SK-N-SH (cell line): Measurements from ENCODE around the gene LONRF2. TPM values are rescaled to one million over a fixed set of nuclear protein-coding genes. Genes with fewer than 3 reads are reported as not detected.

Experiments
- CTCF ChIA-PET: fragments of 300-600, 350-600 bp; formaldehyde crosslinking; extraction: SDS; loops from one replicate; lab custom pipeline; 2021; lab: Yijun Ruan, JAX
- POLR2A ChIA-PET: fragments of 350-600 bp; sonication (Branson Sonifier 250); formaldehyde crosslinking; extraction: SDS; loops from one replicate; lab custom pipeline; 2020; ENCODE audit warnings: antibody characterized with exemption, inconsistent platforms; lab: Yijun Ruan, JAX
- DNase-seq: peaks from one replicate; pipeline ENCODE4 v3.0.0; 2012
- H2AFZ ChIP-seq: fragments of 200-600 bp; sonication (generic); 2 replicates; pipeline ENCODE4 v1.8.1; 2016; ENCODE audit warnings: antibody characterized with exemption, mild to moderate bottlenecking, low read depth
- H3F3A ChIP-seq: fragments of 200-600 bp; sonication (generic); replicated peaks from 2 replicates; pipeline ENCODE3; 2016; ENCODE audit warnings: antibody characterized with exemption, mild to moderate bottlenecking; ENCODE audit not compliant: insufficient read depth
- H3K27ac ChIP-seq, 2 experiments: fragments of 200-500 bp in 1 of 2; fragments of 200-600 bp in 1 of 2; sonication (Bioruptor generic) in 1 of 2; sonication (generic), shearing (Covaris generic) in 1 of 2; 2 replicates each; pipeline versions ENCODE4 v1.5.1 to v1.6.1; 2014 to 2016; ENCODE audit warnings: low read depth in 2 of 2, inconsistent platforms in 1 of 2, low read length in 1 of 2, mild to moderate bottlenecking in 1 of 2, mixed read lengths in 1 of 2
- H3K27me3 ChIP-seq: fragments of 200-600 bp; sonication (generic), shearing (Covaris generic); 2 replicates; pipeline ENCODE4 v1.6.1; 2016; ENCODE audit warnings: mixed run types; ENCODE audit not compliant: insufficient read depth
- H3K36me3 ChIP-seq, 2 experiments: fragments of 200-500 bp in 1 of 2; fragments of 200-600 bp in 1 of 2; sonication (Bioruptor generic) in 1 of 2; sonication (generic) in 1 of 2; replicated peaks in 1 of 2; 2 replicates each; pipeline versions ENCODE3 to v1.5.1; 2014 to 2016; ENCODE audit warnings: low read length in 1 of 2, mild to moderate bottlenecking in 1 of 2; ENCODE audit not compliant: insufficient read depth in 2 of 2, control insufficient read depth in 1 of 2
- H3K4me1 ChIP-seq, 2 experiments: fragments of 200-500 bp in 1 of 2; fragments of 200-600 bp in 1 of 2; sonication (Bioruptor generic) in 1 of 2; sonication (generic), shearing (Covaris generic) in 1 of 2; 2 replicates each; pipeline versions ENCODE4 v1.5.1 to v1.6.1; 2014 to 2016; ENCODE audit warnings: low read depth in 1 of 2, low read length in 1 of 2, mixed run types in 1 of 2; ENCODE audit not compliant: insufficient read depth in 2 of 2, control insufficient read depth in 1 of 2
- H3K4me2 ChIP-seq: fragments of 200-600 bp; sonication (generic), shearing (Covaris generic); 2 replicates; pipeline ENCODE4 v1.6.1; 2017; ENCODE audit warnings: mixed run types
- H3K4me3 ChIP-seq, 2 experiments: fragments of 200-500 bp in 1 of 2; fragments of 200-600 bp in 1 of 2; sonication (Bioruptor generic) in 1 of 2; sonication (generic), shearing (Covaris generic) in 1 of 2; 2 replicates each; pipeline versions ENCODE4 v1.5.1 to v1.8.1; 2014 to 2016; ENCODE audit warnings: low read depth in 2 of 2, inconsistent platforms in 1 of 2, low read length in 1 of 2, mild to moderate bottlenecking in 1 of 2, mixed read lengths in 1 of 2, moderate library complexity in 1 of 2
- H3K79me2 ChIP-seq: fragments of 200-600 bp; sonication (generic); 2 replicates; pipeline ENCODE4 v1.8.1; 2017; ENCODE audit warnings: mild to moderate bottlenecking; ENCODE audit not compliant: insufficient read depth
- H3K9ac ChIP-seq: fragments of 200-600 bp; sonication (generic); 2 replicates; pipeline ENCODE4 v1.6.1; 2017; ENCODE audit warnings: mixed run types
- H3K9me2 ChIP-seq: fragments of 200-600 bp; sonication (generic); 2 replicates; pipeline ENCODE4 v1.6.1; 2017; ENCODE audit warnings: mixed run types
- H3K9me3 ChIP-seq: fragments of 200-600 bp; sonication (generic); 2 replicates; pipeline ENCODE4 v1.6.1; 2017; ENCODE audit warnings: mixed run types, mild to moderate bottlenecking, moderate library complexity
- H4K20me1 ChIP-seq: fragments of 200-600 bp; sonication (generic); 2 replicates; pipeline ENCODE4 v1.6.1; 2017; ENCODE audit warnings: mild to moderate bottlenecking, mixed run types; ENCODE audit not compliant: insufficient read depth
- CHD2 ChIP-seq: fragments of 150-350 bp; IDR thresholded peaks from 2 replicates; pipeline ENCODE4 v1.6.1; 2018; ENCODE audit warnings: low read length; ENCODE audit not compliant: partially characterized antibody
- CTCF ChIP-seq: fragments of 200-600 bp; sonication (generic); IDR thresholded peaks from 2 replicates; pipeline ENCODE4 v1.6.1; 2017; ENCODE audit warnings: antibody characterized with exemption, mild to moderate bottlenecking, moderate library complexity
- ELF1 ChIP-seq: IDR thresholded peaks from 2 replicates; pipeline ENCODE4 v1.4.0; 2012
- EP300 ChIP-seq, 2 experiments: IDR thresholded peaks; 2 replicates each; pipeline versions ENCODE4 v1.4.0 to v1.6.1; 2012; ENCODE audit warnings: borderline replicate concordance in 1 of 2, low read depth in 1 of 2, low read length in 1 of 2
- FOSL2 ChIP-seq: IDR thresholded peaks from 2 replicates; pipeline ENCODE4 v1.4.0; 2012; ENCODE audit warnings: low read depth, mild to moderate bottlenecking, moderate library complexity, borderline replicate concordance
- FOXJ3 ChIP-seq: sonication (generic); formaldehyde crosslinking; IDR thresholded peaks from 2 replicates; pipeline ENCODE4 v1.5.1; 2020; ENCODE audit warnings: mild to moderate bottlenecking, missing genetic modification reagents
- FOXM1 ChIP-seq: IDR thresholded peaks from 2 replicates; pipeline ENCODE4 v1.4.0; 2012; ENCODE audit warnings: low read depth, mild to moderate bottlenecking
- GABPA ChIP-seq: IDR thresholded peaks from 2 replicates; pipeline ENCODE4 v1.4.0; 2012; ENCODE audit warnings: low read depth, mild to moderate bottlenecking
- GATA2 ChIP-seq: sonication (generic); formaldehyde crosslinking; IDR thresholded peaks from 2 replicates; pipeline ENCODE4 v1.5.0; 2020; ENCODE audit warnings: mild to moderate bottlenecking, missing genetic modification reagents
- IRF3 ChIP-seq: fragments of 150-350 bp; IDR thresholded peaks from 2 replicates; pipeline ENCODE4 v1.6.1; 2016; ENCODE audit warnings: mild to moderate bottlenecking, low read depth, low read length
- MAX ChIP-seq: IDR thresholded peaks from 2 replicates; pipeline ENCODE4 v1.4.0; 2012; ENCODE audit warnings: low read depth
- MXI1 ChIP-seq: IDR thresholded peaks from 2 replicates; pipeline ENCODE4 v1.6.1; 2012; ENCODE audit warnings: mild to moderate bottlenecking, low read depth, low read length, improper control_type of control experiment
- NFIC ChIP-seq: IDR thresholded peaks from 2 replicates; pipeline ENCODE4 v1.4.0; 2012; ENCODE audit warnings: borderline replicate concordance
- PBX3 ChIP-seq: IDR thresholded peaks from 2 replicates; pipeline ENCODE4; 2012
- RAD21 ChIP-seq: IDR thresholded peaks from 2 replicates; pipeline ENCODE4 v1.6.1; 2012; ENCODE audit warnings: mild to moderate bottlenecking, low read length
- SMC3 ChIP-seq: IDR thresholded peaks from 2 replicates; pipeline ENCODE4 v1.6.1; 2012; ENCODE audit warnings: low read depth, low read length, improper control_type of control experiment
- TCF12 ChIP-seq: IDR thresholded peaks from 2 replicates; pipeline ENCODE4 v1.4.0; 2012
- USF1 ChIP-seq: IDR thresholded peaks from 2 replicates; pipeline ENCODE4 v1.4.0; 2012; ENCODE audit warnings: low read depth, borderline replicate concordance
- USF2 ChIP-seq: fragments of 150-350 bp; IDR thresholded peaks from 2 replicates; pipeline ENCODE4 v1.6.1; 2017; ENCODE audit warnings: antibody characterized with exemption, low read length, low read depth, borderline replicate concordance
- WGBS: methylation state at CpG from one replicate; pipeline ENCODE4 v1.1.6; 2017; ENCODE audit warnings: low lambda C conversion rate; 5-methylcytosine and 5-hydroxymethylcytosine counted together
- polyA plus RNA-seq, 3 experiments: library from polyadenylated mRNA; depleted of rRNA; stranded (reverse); fragments of >200 nt; gene quantifications; 2 replicates each; pipeline ENCODE4 v1.2.3, GENCODE V29; 2012

Gene LONRF2
- polyA plus RNA-seq, 1 of the 3 experiments (the other 2 are of a cell fraction), result 2.0 TPM

- POLR2A ChIA-PET, result no interaction called here
- TF ChIP-seq USF2 (no peak), NFIC (no peak), USF1 (no peak), CHD2 (no peak), MXI1 (no peak), FOXJ3 (CRISPR knock-in tag) (no peak), TCF12 (no peak), FOXM1 (no peak), FOSL2 (no peak)
- DNase-seq, result no peak
- H3K79me2 ChIP-seq, result no peaks in the 10 kb centered on the region
- H2AFZ ChIP-seq, result no peak overlapping the region
- H3F3A ChIP-seq, result no peaks in the 10 kb centered on the region
- H3K4me3 ChIP-seq, result no peak overlapping the region
- CTCF ChIA-PET, result interaction anchor here (0.9 to 1.3 kb wide), 4 partner anchors 25 to 55 kb away, joined by 3 to 4 read pairs (median 3); no protein-coding TSS in a partner anchor
- H3K9me2 ChIP-seq, result no peaks in the 10 kb centered on the region
- H3K4me2 ChIP-seq, result no peak overlapping the region
- H3K4me1 ChIP-seq, result peaks cover 0 to 13% of the 10 kb centered on the region in 2 experiments; a peak in 1 of 4 replicates
- H3K36me3 ChIP-seq, result no peaks in the 10 kb centered on the region
- no peaks in the 10 kb centered on the region for H3K27me3 ChIP-seq
- H3K9ac ChIP-seq, result no peak overlapping the region
- 78% methylated on average over 14 of the region's 16 CpGs for WGBS
- H3K9me3 ChIP-seq, result no peaks in the 10 kb centered on the region
- H4K20me1 ChIP-seq, result no peaks in the 10 kb centered on the region
- no peak overlapping the region for H3K27ac ChIP-seq
Measured at GRCh38 chr2:100235098-100235497, 87.2 kb downstream of the LONRF2 start.

GRCh38 chr2:100234141-100234540 is 88.2 kb downstream of the LONRF2 start:
- Histone ChIP-seq H3F3A (no peaks in the 10 kb centered on the region), H3K9me2 (no peaks in the 10 kb centered on the region), H3K4me2 (no peak overlapping the region), H3K4me3 (no peak overlapping the region), H4K20me1 (no peaks in the 10 kb centered on the region), H3K36me3 (no peaks in the 10 kb centered on the region), H3K4me1 (peaks cover 0 to 13% of the 10 kb centered on the region in 2 experiments; a peak in 1 of 4 replicates), H3K9ac (no peak overlapping the region), H3K27ac (no peak overlapping the region), H3K27me3 (no peaks in the 10 kb centered on the region), H3K79me2 (no peaks in the 10 kb centered on the region), H3K9me3 (no peaks in the 10 kb centered on the region), H2AFZ (no peak overlapping the region)
- TF ChIP-seq MAX (no peak), GATA2 (no peak), IRF3 (no peak), EP300 (IDR thresholded peaks at IDR 0.05; ENCODE audit: borderline replicate concordance in 1 of 2, low read depth in 1 of 2, low read length in 1 of 2) (no peak), RAD21 (no peak), ELF1 (no peak), MXI1 (no peak), PBX3 (no peak), GABPA (no peak), SMC3 (no peak), CTCF (no peak)
- DNase-seq, result no peak
- ChIA-PET POLR2A (no interaction called here), CTCF (interaction anchor here (1.0 kb wide), 1 partner anchor 26 kb away, joined by 3 read pairs; no protein-coding TSS in a partner anchor)
- 79% methylated on average over 4 of the region's 4 CpGs for WGBS
